ENCODE measurements around the gene KATNB1.

DNA sequence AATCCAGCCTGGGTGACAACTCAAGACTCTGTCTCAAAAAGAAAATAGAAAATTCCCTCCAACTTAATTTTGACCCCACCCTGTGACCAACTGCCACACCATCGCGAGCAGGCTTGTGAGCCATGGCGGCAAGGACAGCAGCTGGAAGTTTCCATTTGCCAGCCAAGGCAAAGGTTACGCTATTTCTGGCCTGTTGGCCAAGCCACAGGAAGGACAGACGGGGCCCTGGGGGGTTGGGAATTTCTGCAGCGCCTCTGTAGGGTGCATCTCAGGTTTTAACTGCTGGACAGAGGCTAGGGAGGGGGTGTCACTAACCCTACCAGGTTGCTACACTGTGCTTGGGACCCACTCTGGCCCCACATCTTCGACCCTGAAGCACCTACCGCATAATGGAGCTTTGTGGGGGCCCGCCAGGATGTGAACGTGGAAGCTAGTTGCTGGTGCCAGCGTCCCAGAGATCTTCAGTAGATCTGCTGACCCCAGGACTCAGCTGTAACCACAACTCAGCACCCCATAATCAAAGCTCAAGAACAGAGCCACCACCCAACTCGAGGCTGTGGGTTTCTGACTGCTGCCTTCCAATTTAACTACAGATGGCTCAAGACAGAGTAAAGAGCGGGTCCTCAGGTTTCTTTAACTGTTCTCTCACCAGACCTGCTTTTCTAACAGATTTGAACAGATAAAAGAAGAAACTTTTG, 55.8 kb downstream of the KATNB1 start:
- no peak for TF ChIP-seq BACH2 (CRISPR knock-in tag; IDR thresholded peaks at IDR 0.05; ENCODE audit: borderline replicate concordance)
- TF ChIP-seq GLIS3 (CRISPR knock-in tag; IDR thresholded peaks at IDR 0.05): no peak
- TF ChIP-seq ZNF565 (CRISPR knock-in tag; conservative IDR thresholded peaks at IDR 0.05; ENCODE audit: low read depth): no peak
- TF ChIP-seq, protein P1, sequence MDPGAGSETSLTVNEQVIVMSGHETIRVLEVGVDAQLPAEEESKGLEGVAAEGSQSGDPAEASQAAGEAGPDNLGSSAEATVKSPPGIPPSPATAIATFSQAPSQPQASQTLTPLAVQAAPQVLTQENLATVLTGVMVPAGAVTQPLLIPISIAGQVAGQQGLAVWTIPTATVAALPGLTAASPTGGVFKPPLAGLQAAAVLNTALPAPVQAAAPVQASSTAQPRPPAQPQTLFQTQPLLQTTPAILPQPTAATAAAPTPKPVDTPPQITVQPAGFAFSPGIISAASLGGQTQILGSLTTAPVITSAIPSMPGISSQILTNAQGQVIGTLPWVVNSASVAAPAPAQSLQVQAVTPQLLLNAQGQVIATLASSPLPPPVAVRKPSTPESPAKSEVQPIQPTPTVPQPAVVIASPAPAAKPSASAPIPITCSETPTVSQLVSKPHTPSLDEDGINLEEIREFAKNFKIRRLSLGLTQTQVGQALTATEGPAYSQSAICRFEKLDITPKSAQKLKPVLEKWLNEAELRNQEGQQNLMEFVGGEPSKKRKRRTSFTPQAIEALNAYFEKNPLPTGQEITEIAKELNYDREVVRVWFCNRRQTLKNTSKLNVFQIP (CRISPR knock-in tag; IDR thresholded peaks at IDR 0.05; ENCODE audit: borderline replicate concordance, low read depth): no peak
